Stimulated activated naive CD8-positive, alpha-beta T cell treated with anti-CD3 and anti-CD28 coated beads, Interleukin-15, amount 100 ng/mL, for 72 hours (primary cell): ENCODE data around the gene ASPHD2.
A peak's percentile ranks its signal among the peaks of the same experiment; 100 is the strongest.
"Not testable (repeated sequence)": the region's sequence is repeated elsewhere in the genome, so short reads cannot be mapped to it uniquely, and the experiment has no call there.

Experiments
- ATAC-seq: fragments of 150-1000 bp; cut with Tn5 transposase; 2 replicates; pipeline ENCODE4 v1.10.0; 2021; ENCODE audit warnings: mild to moderate bottlenecking, moderate library complexity
- DNase-seq, 2 donors: peaks; one replicate each; pipeline ENCODE4 v3.0.0; 2021 to 2022
- H3K27ac Mint-ChIP-seq, 2 donors: one replicate each; pipeline ENCODE4 v1.8.0; 2022; ENCODE audit warnings: mild to moderate bottlenecking in 2 of 2, mixed read lengths in 2 of 2, moderate library complexity in 2 of 2
- H3K27me3 Mint-ChIP-seq: one replicate; pipeline ENCODE4 v1.8.0; 2022; ENCODE audit warnings: mixed read lengths
- H3K4me1 Mint-ChIP-seq: one replicate; pipeline ENCODE4 v1.8.0; 2022; ENCODE audit warnings: mild to moderate bottlenecking, mixed read lengths
- H3K4me3 Mint-ChIP-seq, 2 donors: one replicate each; pipeline ENCODE4 v1.8.0; 2022; ENCODE audit warnings: mild to moderate bottlenecking in 2 of 2, mixed read lengths in 2 of 2, moderate library complexity in 1 of 2
- H3K9me3 Mint-ChIP-seq, 2 donors: one replicate each; pipeline ENCODE4 v1.8.0; 2022; ENCODE audit warnings: mixed read lengths in 2 of 2

Gene ASPHD2

GRCh38 chr22:26406118-26406517 lies 22.9 kb upstream of the ASPHD2 start:
- H3K27me3 Mint-ChIP-seq = peaks cover 6% of the 10 kb centered on the region
- DNase-seq (no peak), ATAC-seq (no peak)
- H3K4me1 Mint-ChIP-seq = peaks cover 26% of the 10 kb centered on the region
- H3K4me3 Mint-ChIP-seq = no peak overlapping the region
- no peaks in the 10 kb centered on the region for H3K9me3 Mint-ChIP-seq
- peak overlapping the region in 1 of 2 donors; percentile 60 for H3K27ac Mint-ChIP-seq

- DNase-seq, H3K9me3 Mint-ChIP-seq, ATAC-seq, H3K27me3 Mint-ChIP-seq, H3K27ac Mint-ChIP-seq, H3K4me3 Mint-ChIP-seq: not testable (repeated sequence)
- peaks cover 13% of the 10 kb centered on the region for H3K4me1 Mint-ChIP-seq
Observed at GRCh38 chr22:26408562-26409220, 20.4 kb upstream of the ASPHD2 start.

GRCh38 chr22:26409719-26410335 lies 19.2 kb upstream of the ASPHD2 start:
- no peak for ATAC-seq
- Mint-ChIP-seq H3K4me1 (peaks cover 3% of the 10 kb centered on the region), H3K4me3 (no peak overlapping the region), H3K27ac (no peak overlapping the region), H3K9me3 (no peaks in the 10 kb centered on the region), H3K27me3 (peaks cover 6% of the 10 kb centered on the region)
- DNase-seq = no peak

- DNase-seq = no peak
- no peak overlapping the region for H3K27ac Mint-ChIP-seq
Observed at GRCh38 chr22:26410386-26410785, 18.7 kb upstream of the ASPHD2 start.

GRCh38 chr22:26414347-26414746 lies 14.7 kb upstream of the ASPHD2 start:
- H3K27ac Mint-ChIP-seq = no peak overlapping the region
- DNase-seq (no peak), ATAC-seq (no peak)
- no peak overlapping the region for H3K4me3 Mint-ChIP-seq
- no peaks in the 10 kb centered on the region for H3K4me1 Mint-ChIP-seq
- H3K9me3 Mint-ChIP-seq = no peaks in the 10 kb centered on the region
- H3K27me3 Mint-ChIP-seq = peaks cover 14% of the 10 kb centered on the region

More at GRCh38 chr22:26410386-26410785, 18.7 kb upstream of the ASPHD2 start:
- no peaks in the 10 kb centered on the region for H3K4me1 Mint-ChIP-seq
- peaks cover 6% of the 10 kb centered on the region for H3K27me3 Mint-ChIP-seq
- no peak overlapping the region for H3K4me3 Mint-ChIP-seq
- ATAC-seq = no peak
- H3K9me3 Mint-ChIP-seq = no peaks in the 10 kb centered on the region

GRCh38 chr22:26416256-26416655 lies 12.8 kb upstream of the ASPHD2 start:
- Mint-ChIP-seq H3K27me3 (peaks cover 8% of the 10 kb centered on the region), H3K4me3 (no peak overlapping the region), H3K27ac (no peak overlapping the region), H3K9me3 (no peaks in the 10 kb centered on the region), H3K4me1 (no peaks in the 10 kb centered on the region)
- DNase-seq (no peak), ATAC-seq (no peak)

GRCh38 chr22:26416670-26417276 lies 12.3 kb upstream of the ASPHD2 start:
- ATAC-seq (no peak), DNase-seq (no peak)
- Mint-ChIP-seq H3K27me3 (peaks cover 8% of the 10 kb centered on the region), H3K4me3 (no peak overlapping the region), H3K4me1 (no peaks in the 10 kb centered on the region), H3K27ac (no peak overlapping the region), H3K9me3 (no peaks in the 10 kb centered on the region)

- DNase-seq = no peak
- Mint-ChIP-seq H3K9me3 (peaks cover 0 to 2% of the 10 kb centered on the region in 2 donors), H3K27me3 (peaks cover 8% of the 10 kb centered on the region), H3K4me3 (no peak overlapping the region), H3K4me1 (no peaks in the 10 kb centered on the region), H3K27ac (no peak overlapping the region)
- no peak for ATAC-seq
Observed at GRCh38 chr22:26417406-26417805, 11.7 kb upstream of the ASPHD2 start.

- DNase-seq (no peak), ATAC-seq (no peak)
- H3K27ac Mint-ChIP-seq = no peak overlapping the region
- H3K4me3 Mint-ChIP-seq = no peak overlapping the region
- H3K4me1 Mint-ChIP-seq = no peaks in the 10 kb centered on the region
- H3K27me3 Mint-ChIP-seq = peaks cover 8% of the 10 kb centered on the region
- peaks cover 0 to 12% of the 10 kb centered on the region in 2 donors for H3K9me3 Mint-ChIP-seq
Observed at GRCh38 chr22:26418620-26419019, 10.4 kb upstream of the ASPHD2 start.

- H3K27ac Mint-ChIP-seq = peak overlapping the region; percentile 72 to 95
- H3K4me3 Mint-ChIP-seq = peak overlapping the region; percentile 56 to 81
- peaks cover 0 to 19% of the 10 kb centered on the region in 2 donors for H3K9me3 Mint-ChIP-seq
- H3K27me3 Mint-ChIP-seq = peaks cover 8% of the 10 kb centered on the region
- DNase-seq (no peak), ATAC-seq (no peak)
- H3K4me1 Mint-ChIP-seq = peaks cover 41% of the 10 kb centered on the region
Observed at GRCh38 chr22:26426924-26427323, 2.1 kb upstream of the ASPHD2 start.

- DNase-seq (peak in 1 of 2 donors; percentile 15), ATAC-seq (peak; percentile 18)
- Mint-ChIP-seq H3K27me3 (peaks cover 8% of the 10 kb centered on the region), H3K9me3 (no peaks in the 10 kb centered on the region), H3K4me1 (peaks cover 62% of the 10 kb centered on the region), H3K27ac (peak overlapping the region; percentile 88 to 91), H3K4me3 (peak overlapping the region; percentile 86 to 87)
Observed at GRCh38 chr22:26429458-26430286, 612 bp downstream of the ASPHD2 start.

GRCh38 chr22:26430600-26430999 lies 1.5 kb downstream of the ASPHD2 start:
- Mint-ChIP-seq H3K4me1 (peaks cover 71% of the 10 kb centered on the region), H3K27ac (peak overlapping the region in 1 of 2 donors; percentile 6), H3K9me3 (no peaks in the 10 kb centered on the region), H3K4me3 (peak overlapping the region; percentile 86 to 87), H3K27me3 (peaks cover 8% of the 10 kb centered on the region)
- DNase-seq (peak; percentile 21 to 22), ATAC-seq (no peak)

- H3K4me1 Mint-ChIP-seq = peaks cover 79% of the 10 kb centered on the region
- DNase-seq (no peak), ATAC-seq (no peak)
- peak overlapping the region in 1 of 2 donors; percentile 71 for H3K27ac Mint-ChIP-seq
- H3K27me3 Mint-ChIP-seq = peaks cover 8% of the 10 kb centered on the region
- H3K4me3 Mint-ChIP-seq = peak overlapping the region; percentile 86 to 87
- no peaks in the 10 kb centered on the region for H3K9me3 Mint-ChIP-seq
Observed at GRCh38 chr22:26431261-26431995, 2.4 kb downstream of the ASPHD2 start.

- H3K9me3 Mint-ChIP-seq = no peaks in the 10 kb centered on the region
- peak overlapping the region; percentile 55 to 80 for H3K27ac Mint-ChIP-seq
- ATAC-seq = no peak
- DNase-seq = peak in 1 of 2 donors; percentile 23
- peaks cover 80% of the 10 kb centered on the region for H3K4me1 Mint-ChIP-seq
- H3K27me3 Mint-ChIP-seq = no peaks in the 10 kb centered on the region
- H3K4me3 Mint-ChIP-seq = peak overlapping the region; percentile 86 to 87
Observed at GRCh38 chr22:26432619-26433311, 3.7 kb downstream of the ASPHD2 start.
